GM19324 (cell line): ENCODE results near the gene ZBTB20.

ENCODE experiments used
- ATAC-seq: cut with Tn5 transposase; IDR thresholded peaks from one replicate; pipeline ENCODE4 v1.9.1; 2021; ENCODE audit warnings: mild to moderate bottlenecking, moderate library complexity; ENCODE audit not compliant: unreplicated experiment, low FRiP score

Gene ZBTB20

GRCh38 chr3:114727373-114727772, 419.7 kb downstream of the ZBTB20 start:
- ATAC-seq = no peak

DNA sequence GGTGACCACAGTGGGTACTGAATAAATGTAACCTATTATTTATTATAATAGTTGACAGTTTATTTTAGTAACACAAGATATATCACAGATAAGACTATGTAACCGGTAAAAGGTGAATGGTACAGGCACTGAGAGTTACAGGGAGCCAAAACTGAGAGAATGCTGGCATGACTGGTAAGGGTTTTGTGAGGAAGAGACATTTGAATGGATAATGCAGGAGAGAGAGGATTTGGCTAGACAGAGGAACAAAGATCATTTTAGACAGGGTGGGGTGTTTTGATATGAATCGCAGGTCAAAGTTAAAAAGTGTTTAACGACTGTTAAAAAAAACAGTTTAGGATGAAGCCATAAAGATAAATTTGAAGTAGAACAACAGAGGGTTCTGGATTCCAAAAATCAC, 421.1 kb downstream of the ZBTB20 start:
- ATAC-seq = no peak

- ATAC-seq = no peak
Measured at GRCh38 chr3:114722530-114722929, 424.6 kb downstream of the ZBTB20 start.

- ATAC-seq = no peak
Measured at GRCh38 chr3:114721864-114722263, 425.2 kb downstream of the ZBTB20 start.

- ATAC-seq = no peak
Measured at GRCh38 chr3:114721209-114721608, 425.9 kb downstream of the ZBTB20 start.

DNA sequence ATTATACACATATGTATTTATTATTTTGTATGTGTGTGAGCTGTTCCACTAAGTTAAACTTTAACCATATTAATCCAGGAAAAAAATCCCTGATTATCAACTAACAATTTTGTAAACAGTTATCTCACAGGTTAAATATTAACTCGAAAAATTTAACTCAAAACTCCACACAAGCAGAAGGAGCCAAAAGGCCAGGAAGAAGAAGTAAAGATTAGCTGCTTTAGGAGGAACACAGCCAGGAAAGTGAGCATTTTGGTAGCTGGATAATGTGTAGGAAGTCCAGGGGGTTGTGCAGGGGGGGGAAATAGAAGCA, 428.2 kb downstream of the ZBTB20 start:
- no peak for ATAC-seq

DNA sequence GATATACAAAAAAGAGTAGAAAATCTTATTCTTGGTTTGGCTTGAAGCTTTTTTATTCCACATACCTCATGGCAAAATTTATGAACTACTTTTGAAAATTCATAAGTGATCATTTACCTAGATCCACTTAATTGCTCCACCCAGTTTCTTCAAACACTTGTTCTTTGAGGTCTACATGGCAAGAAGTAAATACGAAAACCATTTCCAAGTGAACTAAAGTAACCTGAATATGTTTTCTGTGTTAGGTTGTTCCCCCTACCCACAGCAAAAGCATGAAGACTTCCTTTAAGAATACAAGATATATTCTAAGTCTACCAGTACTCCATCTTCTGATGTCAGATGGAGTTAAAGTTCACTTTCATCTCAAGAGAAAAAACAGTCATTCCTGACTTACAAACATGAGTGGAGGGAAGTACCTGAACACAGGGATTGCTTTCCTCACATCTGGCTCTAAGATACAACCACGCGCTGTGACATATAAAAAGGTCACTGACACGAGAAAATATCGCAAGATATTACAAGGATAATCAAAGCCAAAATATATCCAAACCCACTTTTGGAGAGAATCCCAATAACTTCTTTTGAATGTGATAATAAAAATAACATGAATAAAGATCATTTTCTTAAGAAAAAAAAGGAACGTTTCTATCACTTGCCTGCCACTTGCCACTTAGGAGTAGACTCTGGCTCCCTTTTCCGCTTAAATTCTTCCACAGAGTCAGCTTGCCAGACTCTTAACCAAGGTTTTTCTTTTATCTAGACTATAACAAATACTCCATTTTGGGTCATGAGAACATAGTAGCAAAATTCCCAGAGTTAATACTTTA, 428.8 kb downstream of the ZBTB20 start:
- no peak for ATAC-seq

DNA sequence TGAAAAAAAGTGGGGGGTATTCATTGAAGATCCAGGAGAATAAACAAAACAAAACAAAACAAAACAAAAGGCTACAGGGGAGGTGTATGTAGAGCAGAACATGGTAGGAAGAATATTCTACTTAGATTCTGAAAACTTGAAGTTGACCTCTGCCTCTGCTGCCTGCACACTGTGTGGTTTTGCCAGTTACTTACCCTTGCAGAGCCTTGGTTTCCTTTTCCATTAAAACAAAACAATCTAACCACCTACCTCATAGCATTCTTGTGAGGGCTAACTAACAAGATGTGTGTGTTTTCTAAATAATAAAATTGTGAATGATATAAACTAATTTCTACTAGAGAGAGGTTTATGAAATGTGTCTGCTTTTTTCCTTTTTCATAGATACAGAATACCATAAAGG, 430.2 kb downstream of the ZBTB20 start:
- no peak for ATAC-seq

- no peak for ATAC-seq
Measured at GRCh38 chr3:114716126-114716525, 431.0 kb downstream of the ZBTB20 start.

GRCh38 chr3:114714957-114715460, 432.1 kb downstream of the ZBTB20 start:
- no peak for ATAC-seq

DNA sequence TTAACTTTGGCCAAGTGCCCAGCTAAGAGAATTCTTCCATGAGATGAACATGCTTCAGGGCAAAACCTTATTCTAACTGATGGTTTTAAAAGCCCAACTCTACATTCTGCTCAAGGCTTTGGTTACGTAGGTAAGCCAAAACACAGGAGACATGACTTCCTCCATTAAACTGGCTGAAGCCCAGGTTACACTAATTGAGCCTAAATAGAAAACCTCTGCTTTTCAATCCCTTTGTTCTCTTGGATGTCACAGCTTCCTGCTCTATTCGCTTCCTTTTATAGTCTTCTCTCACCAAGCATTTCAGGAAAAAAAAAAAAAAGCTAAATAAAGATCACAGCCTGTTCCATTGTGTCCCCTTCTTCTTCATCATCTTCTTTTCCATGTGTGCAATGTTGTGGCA, 432.9 kb downstream of the ZBTB20 start:
- no peak for ATAC-seq

DNA sequence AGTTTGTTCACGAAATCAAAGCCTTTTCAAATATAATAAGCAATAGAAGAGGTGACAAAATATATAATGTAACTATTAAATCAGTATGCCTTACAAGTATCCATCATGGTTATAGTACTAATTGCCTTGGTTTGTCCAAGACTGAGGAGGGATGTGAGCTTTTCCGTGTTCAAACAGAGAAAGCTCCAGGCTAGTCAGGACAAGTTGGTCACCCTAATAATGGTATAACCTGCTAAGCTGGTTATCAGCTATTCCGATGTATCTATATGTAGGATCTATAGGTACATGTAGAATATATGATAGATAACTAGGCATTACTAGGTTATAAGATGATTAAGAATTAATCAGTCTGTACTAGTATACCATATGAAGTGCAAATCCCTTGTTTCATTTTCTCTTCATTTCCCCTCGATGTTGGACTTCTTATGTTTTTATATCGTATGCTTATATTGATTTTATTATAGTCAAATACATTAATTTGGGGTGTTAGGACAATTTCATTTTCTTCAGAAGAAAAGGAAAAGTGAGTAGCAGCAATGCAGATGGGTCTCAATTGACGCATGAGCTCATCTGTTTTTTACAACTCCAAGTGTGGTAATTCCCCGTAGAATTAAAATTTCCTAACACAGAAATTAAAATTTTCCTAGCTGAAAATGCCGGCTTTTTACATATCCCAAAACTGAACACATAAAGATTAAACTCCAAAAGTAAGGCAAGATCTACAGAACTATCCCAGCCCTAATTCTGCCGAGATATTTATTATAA, 434.2 kb downstream of the ZBTB20 start:
- no peak for ATAC-seq

DNA sequence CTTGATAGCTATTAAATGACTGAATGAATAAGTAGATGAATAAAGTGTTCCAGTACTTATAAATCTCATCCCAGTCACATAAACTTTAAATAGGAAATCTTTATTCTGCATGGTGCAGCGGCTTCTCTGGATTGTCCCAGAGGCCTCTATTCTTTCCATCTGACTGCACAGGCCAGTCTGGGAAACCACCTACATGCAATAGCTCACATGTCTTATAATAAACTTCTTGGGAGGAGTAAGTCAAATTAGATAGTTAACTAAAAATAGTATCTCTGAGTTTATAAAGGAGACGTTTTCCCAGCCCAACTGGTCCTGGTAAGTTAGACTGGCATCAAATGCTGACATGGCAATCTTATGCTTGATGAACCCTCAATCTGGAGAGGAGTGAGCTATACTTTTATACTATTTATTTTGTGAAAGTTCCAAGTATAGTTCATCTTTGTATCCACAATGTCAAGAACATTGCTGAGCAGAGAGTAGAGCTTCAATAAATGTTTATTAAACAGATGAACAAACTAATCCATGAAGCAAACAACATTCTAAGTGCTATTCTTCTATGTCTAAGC, 435.7 kb downstream of the ZBTB20 start:
- no peak for ATAC-seq

DNA sequence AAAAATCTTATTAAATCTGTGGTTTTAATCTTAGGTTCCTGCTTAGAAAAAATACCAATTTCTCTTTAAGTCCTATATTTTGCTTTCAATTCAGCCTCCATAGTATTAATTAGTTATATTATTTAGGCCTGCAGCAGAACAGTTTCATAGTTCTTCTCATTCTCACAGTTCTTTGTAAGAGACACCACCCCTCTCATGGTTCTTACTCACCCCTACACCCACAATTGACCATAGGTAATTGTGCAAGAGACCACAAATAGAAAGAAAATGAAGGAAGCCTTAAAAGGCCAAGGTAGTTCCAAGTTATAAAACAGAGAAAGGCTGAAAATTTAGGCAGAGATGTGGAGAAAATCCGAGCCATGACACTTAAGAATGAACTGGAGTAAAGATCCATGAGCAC, 438.0 kb downstream of the ZBTB20 start:
- no peak for ATAC-seq

GRCh38 chr3:114707252-114707860, 439.7 kb downstream of the ZBTB20 start:
- no peak for ATAC-seq

GRCh38 chr3:114706591-114707232, 440.4 kb downstream of the ZBTB20 start:
- no peak for ATAC-seq

GRCh38 chr3:114700637-114701234, 446.4 kb downstream of the ZBTB20 start:
- no peak for ATAC-seq

DNA sequence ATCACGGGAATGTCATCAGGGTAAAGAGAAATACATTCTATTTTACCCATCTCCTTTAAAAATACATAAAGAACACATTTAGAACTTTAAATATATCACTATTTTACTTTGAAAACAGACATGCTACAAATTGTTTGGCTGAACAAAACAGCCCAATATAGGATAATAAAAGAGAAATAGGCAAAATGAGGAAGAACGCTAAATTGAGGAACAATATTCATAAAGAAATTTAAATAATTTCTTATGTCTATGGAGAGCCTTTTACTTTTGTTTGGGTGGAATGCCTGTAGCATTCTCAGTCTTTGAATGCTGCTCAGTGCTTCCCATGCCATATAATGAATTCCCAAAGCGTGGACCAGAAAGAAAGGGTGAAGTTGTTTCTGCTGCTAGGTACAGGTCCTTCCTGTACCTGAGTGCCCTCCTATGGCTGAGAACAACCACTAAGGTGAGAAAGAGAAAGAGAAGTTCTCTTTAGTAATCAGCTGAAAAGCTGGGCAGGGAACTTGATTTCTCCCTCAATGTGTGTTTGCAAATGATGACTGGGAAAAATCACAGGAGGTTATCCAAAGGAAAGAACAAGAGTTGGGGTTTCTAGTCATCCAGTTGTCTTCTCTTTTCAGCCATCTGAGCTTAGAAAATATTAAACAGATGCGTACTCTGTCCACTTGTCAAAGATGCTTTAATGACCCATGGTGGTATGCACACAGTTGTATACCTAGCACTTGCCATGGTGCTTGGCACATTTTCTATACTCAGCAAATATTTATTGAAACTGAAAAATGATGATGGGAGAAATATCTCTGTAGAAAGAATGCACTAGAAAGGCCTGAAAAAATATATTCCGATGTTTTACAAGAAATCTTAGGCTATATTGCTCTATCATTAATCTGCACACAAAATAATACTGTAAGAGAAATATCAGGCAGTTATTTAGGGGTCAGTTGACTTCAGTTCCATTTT, 448.7 kb downstream of the ZBTB20 start:
- no peak for ATAC-seq

DNA sequence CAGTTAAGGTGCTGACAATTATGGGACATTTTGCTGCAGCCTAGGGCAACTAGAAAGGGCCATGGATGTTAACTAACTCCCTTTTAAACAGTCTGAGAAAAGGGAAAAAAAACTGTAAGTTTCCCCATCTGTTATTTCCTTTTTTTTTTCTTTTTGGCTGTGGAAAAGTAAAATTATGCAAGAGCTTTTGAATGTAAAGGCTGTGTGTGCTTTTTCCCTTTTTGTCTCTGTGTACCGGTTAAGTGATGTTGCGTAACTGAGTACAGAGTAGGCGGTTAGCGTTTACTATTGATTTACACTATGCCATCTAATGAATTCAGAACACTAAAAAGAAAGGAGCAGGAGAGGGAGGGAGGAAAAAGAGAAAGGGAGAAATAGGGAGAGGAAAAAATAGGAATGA, 449.7 kb downstream of the ZBTB20 start:
- no peak for ATAC-seq
